Body of pancreas (tissue), 4 donors: Measurements from ENCODE around the gene IFIH1.

Experiments
- POLR2A ChIP-seq, 3 donors: fragments of 450-650 bp; IDR thresholded peaks; one replicate each; pipeline ENCODE4 v1.6.1; 2016; ENCODE audit warnings: antibody characterized with exemption in 3 of 3, mild to moderate bottlenecking in 2 of 3
- TF ChIP-seq, protein P1 (sequence below), 7 experiments: fragments of 450-650 bp in 4 of 7; fragments of 200-600 bp in 3 of 7; sonication (generic) in 3 of 7; IDR thresholded peaks; one replicate each; pipeline ENCODE4 v1.5.1; 2016 to 2019; ENCODE audit warnings: antibody characterized with exemption in 7 of 7

DNA sequence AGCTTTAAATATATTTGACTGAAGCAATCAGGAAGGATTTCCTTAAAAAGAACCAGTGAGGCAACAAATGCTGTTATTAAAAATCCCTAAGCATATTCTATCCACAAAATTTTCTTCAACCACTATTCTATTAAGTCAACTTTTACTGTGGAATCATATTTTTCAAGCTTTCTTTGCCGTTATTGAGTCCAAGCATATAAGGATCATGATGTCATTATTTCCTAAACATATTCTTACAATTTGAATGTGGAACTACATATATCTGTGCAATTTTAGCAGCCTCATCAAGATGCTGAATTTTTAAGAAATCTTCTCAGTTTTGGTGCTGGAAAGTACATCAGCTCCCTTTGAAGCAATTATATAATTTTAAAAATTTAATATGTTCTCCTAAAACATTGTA is 5.6 kb downstream of the IFIH1 start:
- TF ChIP-seq, protein P1, sequence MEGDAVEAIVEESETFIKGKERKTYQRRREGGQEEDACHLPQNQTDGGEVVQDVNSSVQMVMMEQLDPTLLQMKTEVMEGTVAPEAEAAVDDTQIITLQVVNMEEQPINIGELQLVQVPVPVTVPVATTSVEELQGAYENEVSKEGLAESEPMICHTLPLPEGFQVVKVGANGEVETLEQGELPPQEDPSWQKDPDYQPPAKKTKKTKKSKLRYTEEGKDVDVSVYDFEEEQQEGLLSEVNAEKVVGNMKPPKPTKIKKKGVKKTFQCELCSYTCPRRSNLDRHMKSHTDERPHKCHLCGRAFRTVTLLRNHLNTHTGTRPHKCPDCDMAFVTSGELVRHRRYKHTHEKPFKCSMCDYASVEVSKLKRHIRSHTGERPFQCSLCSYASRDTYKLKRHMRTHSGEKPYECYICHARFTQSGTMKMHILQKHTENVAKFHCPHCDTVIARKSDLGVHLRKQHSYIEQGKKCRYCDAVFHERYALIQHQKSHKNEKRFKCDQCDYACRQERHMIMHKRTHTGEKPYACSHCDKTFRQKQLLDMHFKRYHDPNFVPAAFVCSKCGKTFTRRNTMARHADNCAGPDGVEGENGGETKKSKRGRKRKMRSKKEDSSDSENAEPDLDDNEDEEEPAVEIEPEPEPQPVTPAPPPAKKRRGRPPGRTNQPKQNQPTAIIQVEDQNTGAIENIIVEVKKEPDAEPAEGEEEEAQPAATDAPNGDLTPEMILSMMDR (IDR thresholded peaks at IDR 0.05), result no peak
- no peak for TF ChIP-seq POLR2A (IDR thresholded peaks at IDR 0.05)
